NK-92 treated with Interleukin-12 subunit alpha and Interleukin-12 subunit beta, amount 100 ng/mL, for 24 hours (cell line): ENCODE results near the gene ZSCAN1.

Source experiments
- DNase-seq: peaks from one replicate; lab custom pipeline; 2025; lab: John Stamatoyannopoulos, UW

The ZSCAN1 gene

DNA sequence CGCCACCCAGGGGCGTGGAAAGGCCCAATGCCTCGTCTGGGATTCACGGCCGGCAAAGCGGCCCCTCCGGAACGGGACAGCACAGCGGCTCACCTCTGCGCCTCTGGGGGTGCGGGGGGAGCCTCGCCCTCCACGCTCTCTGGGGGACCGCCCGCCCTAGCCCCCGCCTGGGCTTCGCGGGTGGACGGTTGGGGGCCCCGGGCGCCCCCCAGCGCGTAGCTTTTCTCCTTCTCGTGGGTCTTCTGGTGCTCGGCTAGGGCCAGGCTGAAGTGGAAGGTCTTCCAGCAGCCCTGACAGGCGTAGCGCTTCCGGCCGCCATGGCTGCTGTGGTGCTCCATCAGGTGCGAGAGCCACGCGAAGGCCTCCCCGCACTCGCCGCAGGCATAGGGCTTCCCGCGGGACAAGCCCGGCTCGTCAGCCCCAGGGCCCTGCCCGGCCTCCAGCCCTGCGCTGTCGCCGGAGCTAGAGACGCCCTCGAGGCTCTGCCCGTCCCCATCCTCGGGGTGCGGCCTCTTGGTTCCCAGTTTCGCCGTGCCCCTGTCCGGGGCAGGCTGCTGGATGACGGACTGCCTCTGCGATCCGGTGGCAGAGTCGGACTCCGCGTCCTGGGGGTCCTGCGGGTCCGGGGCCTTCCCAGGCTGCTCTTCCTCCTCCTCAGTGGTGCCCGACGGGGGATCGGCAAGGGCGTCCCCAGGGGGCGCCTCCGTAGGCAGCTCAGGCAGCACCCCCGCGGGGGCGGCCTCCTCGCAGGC is 50.9 kb downstream of the ZSCAN1 start:
- no peak for DNase-seq

DNA sequence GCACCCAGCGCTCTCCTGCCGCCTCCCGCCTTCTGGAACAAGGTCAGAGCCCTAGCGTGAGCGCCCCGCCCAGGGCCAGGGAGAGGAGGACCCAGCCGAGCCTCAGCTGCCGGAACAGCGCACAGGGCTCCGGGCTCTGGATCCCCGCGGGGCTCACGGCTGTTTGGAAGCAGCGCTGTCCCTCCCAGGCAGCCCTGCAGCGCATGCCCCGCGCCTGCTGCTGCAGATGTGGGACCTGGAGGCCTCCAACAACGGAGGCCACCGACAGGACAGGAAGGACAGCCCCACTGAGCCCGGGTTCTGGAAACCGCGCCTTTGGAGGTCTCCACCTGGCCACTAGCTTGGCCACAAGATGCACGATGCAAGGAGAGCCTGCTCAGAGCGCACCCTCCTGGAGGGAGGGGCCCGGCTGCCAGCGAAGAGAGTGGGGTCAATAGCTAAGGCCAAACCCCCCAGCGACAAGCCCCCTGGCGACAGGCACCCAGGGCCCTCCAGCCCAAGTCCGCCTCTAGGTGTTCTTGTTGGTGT is 51.6 kb downstream of the ZSCAN1 start:
- DNase-seq: no peak

DNA sequence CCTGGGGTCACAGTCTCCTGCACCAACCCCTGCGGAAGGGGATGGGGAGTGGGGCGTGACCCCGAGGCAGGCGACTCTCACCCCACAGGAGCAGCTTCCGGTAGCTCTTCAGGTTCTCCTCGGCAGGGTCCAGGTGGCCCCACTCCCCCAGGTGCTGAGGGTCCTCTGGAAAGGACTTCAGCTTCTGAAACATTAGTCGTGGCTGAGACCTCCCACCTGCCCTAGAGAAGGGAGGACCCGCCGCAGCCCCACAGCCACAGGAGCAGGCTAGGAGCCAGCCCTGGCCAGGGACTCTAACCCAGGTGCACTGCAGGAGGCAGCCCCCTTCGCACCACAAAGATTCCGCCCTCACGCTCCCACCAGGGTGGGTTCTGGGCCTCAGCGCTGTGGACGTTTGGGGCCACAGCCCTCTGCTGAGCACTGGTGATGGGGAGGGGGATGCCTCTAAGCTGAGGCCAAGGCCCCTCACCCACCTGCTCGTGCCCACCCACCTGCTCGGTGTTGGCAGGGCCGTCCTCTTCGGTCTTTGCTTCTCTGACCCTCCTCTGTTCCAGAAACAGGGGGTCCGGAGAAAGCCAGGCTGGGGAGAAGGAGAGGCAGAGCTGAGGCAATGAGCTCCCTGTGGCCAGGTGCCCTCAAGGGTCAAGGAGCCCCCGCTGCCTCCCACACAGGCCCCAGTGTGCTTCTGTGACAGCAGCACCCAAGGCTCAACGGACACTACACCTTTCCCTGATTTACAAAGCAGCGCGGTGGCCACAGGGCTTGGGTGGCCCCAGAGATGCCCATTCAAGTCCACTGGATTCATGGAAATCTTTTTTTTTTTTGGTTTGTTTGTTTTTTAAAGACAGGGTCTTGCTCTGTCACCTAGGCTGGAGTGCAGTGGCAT is 53.2 kb downstream of the ZSCAN1 start:
- no peak for DNase-seq

DNA sequence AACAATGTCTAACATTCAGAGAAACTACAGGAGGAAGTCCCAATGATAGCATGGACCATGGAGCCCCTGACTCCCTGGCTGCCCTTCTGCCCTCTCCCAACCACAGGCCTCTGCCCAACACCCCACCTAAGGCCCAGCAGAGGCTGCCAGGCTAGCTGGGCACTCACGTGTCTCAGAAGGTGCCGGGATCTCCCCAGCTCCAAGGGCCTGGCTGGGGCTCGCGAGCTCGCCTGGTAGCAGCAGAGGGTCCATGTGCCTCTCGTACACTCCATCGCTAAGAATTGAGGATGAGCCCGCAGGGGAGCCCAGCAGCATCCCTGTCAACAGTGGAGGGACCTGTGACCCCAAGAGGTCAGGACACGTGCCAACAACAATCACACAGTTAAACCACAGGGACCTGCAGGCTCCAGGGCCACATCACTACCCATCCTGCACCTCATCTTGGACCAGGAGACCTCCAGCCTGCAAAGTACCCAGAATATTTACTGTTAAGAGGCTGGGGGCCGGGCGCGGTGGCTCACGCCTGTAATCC is 54.8 kb downstream of the ZSCAN1 start:
- no peak for DNase-seq

DNA sequence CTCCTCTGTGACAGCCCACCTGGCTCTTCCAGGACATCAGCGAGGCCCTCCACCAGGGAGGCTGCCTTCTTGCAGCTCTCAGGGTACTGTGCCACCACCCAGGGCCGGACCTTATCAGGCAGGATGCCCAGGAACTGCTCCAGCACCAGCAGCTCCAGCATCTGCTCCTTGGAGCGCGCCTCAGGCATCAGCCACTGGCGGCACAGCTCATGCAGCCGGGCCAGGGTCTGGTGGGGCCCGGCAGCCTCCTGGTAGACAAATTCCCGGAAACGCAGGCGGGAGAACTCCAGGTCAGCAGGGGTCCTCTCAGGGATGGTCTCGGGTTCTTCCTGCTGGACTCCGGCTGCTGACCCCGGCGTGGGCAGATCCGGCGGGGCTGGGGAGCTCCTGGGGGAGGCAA is 56.0 kb downstream of the ZSCAN1 start:
- no peak for DNase-seq

DNA sequence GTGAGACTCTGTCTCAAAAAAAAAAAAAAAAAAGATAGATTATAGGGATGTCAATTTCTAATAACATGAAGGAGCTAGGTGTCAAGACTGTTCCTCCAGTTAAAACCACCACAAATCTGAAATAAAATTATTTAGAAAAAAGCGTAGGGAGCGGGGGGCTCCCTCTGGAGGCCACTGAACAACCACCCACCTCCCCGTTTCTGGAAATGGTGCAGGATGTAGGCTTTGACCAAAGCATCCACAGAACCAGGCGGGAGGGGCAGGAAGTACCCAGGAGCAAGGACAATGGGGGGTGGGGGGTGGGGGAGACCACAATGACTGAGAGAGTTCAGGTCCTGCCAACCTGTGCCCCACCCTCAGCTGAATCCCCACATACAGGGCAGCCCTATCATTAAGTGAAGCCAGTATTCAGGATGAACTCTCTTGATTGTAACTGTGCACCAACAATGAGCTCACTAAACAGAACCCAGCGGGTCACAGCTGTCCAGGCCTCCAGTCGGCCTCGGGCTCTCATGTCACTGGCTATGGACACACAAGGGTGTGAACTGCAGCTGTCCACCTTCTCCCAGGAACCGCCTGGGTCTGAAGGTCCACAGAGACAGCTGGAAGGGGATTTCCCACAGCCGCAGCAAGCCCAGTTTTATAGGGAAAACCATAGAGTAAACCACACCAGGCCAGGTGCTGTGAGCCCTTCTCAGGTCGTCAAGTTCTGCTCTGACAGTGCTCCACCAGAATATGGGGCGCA is 57.6 kb downstream of the ZSCAN1 start:
- DNase-seq: no peak

DNA sequence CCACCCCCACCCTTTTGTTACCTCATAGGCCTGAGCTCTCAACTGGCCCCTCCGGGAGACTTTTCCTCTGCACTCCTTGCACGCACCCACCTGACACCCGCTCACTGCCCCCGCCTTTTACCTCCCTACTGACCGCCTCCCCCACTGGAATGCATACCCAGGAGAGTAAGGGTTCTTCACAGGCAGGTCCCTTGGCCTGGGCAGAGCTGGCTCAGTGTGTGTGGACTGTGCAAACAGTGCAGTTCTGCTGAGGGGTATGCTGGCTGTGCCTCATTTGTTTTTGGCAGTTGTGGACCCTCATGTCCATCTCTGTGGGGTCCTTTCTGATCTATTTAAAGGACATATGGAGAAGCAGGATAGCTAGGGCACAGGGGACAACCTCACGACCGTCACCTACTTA is 59.2 kb downstream of the ZSCAN1 start:
- no peak for DNase-seq

DNA sequence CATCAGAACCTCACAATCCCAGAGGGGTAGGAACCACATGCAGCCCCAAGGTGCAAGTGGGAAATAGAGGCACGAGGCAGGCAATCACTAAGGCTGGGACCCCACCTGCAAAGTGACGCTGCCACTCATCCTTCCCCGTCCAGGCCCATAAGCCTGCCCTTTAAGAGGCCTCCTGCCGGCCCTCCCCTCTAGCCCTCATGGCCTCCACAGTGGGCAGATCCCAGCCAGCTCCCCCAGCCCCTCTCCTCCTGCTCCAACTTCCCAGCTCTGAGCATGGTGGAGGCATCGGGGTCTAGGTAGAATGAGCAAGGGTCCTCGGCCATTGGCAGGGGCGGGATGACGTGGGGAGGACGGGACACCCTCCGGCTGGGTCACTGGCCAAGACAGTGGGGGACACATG is 61.5 kb downstream of the ZSCAN1 start:
- no peak for DNase-seq

DNA sequence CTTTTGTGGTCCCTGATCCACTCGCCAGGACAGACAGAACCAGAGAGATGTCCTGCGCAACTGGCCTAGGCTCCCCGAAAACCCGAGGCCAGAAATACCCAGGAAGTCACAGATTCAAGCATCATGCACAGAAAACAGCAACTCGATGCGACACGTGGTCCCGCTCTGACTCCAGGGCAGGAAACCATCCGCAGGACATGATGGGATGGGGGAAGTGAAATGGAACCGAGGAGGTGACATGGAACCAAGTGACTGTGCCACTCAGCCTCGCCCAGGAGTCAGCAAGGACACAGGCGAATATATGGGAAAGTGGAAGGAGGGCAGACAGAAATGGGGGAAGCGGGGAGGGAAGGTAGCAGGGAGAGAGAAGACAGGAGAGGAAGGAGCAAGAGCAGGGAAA is 63.1 kb downstream of the ZSCAN1 start:
- DNase-seq: no peak

DNA sequence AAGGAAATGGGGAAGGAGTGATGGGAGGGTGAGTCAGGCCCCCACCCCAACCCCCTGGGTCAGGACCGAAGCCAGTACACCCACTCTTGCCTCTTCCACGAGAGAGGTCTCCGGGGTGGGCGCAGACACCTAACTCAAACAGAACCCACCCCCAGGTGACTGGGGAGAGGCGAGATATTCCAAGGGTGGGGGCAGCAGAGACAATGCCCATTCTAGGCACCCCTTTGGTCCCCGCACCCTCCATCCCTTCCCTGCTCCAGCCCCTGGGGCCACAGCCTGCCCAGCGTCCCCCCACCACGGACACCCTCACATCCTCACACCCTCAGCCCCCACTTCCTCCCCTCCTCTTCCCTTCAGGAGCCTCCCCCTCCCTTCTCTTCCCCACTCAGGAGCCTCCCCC is 63.5 kb downstream of the ZSCAN1 start:
- no peak for DNase-seq

DNA sequence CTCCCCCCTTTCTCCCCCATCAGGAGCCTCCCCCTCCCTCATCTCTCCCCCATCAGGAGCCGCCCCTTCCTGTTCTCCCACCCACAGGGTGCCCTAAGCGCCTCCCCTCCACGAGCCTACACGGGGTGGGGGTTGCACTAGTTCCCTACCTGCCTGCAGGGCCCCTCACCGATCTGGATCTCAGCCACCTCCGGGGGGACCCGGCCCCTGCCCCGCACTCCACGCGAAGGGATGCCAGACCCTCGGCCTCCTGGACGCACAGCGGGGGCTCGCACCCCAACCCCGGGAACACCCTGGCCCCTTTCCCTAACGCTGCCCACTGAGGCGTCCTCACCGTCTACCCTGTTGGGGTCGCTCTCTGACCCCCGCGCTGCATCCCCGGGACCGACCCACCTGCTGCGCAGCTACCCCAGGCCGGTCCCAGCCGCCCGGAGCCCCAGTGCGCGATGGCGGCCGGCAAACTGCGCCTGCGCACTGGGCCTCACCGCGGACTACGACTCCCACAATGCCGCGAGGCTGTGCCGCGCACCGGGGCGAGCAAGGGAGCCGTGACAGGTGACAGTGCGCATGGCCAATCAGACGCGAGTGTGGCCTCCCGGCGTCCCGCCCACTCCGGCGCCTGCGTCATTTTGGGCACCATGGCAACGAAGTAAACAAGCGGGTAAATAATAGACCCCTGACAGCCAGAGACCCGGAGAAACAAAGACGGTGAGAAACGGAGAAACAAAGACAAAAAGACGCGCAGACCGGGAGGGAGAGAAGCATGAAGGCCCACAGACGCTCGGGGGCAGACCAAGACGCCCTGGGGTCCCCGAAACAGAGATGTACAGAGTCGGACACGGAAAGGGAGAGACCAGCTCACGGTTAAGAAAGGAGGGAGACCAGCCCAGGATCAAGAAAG is 64.2 kb downstream of the ZSCAN1 start, which contains the start of gene ZSCAN18:
ZSCAN18 (minus strand) TSS at position 451 of the 901 bp plus-strand sequence. CDS start 7,964 bp downstream, outside the sequence.
- no peak for DNase-seq

DNA sequence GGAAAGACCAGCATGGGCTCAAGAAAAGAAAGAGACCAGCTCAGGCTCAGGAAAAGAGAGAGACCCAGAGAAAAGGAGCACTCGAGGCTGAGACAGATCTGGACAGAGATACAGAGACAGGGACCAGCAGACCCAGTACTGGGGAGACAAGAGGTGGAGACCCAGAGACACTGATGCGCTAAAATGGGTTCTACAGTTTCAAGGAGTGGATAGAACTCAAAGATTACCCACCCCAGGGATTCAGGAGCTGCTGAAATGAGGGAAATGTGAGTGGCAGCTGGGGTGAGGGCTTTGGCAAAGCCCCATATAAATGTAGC is 64.8 kb downstream of the ZSCAN1 start:
- DNase-seq: no peak
